HEK293 (cell line): Measurements from ENCODE around the gene GATC.

Source experiments
- HOXA7 ChIP-seq: sonication (generic); formaldehyde crosslinking; IDR thresholded peaks from 2 replicates; pipeline ENCODE4 v1.8.1; 2022; ENCODE audit warnings: missing genetic modification reagents, borderline replicate concordance
- ZNF335 ChIP-seq: fragments of 450-650 bp; formaldehyde crosslinking; conservative IDR thresholded peaks from 2 replicates; pipeline ENCODE4 v1.5.1; 2016; ENCODE audit warnings: missing biosample characterization, missing genetic modification characterization
- ZSCAN23 ChIP-seq: fragments of 450-650 bp; formaldehyde crosslinking; IDR thresholded peaks from 2 replicates; pipeline ENCODE4 v1.5.1; 2016; ENCODE audit warnings: missing biosample characterization, missing genetic modification characterization
- TF ChIP-seq, protein P1 (sequence below): fragments of 450-650 bp; formaldehyde crosslinking; IDR thresholded peaks from 2 replicates; pipeline ENCODE4 v1.5.1; 2016; ENCODE audit warnings: missing biosample characterization, missing genetic modification characterization
- TF ChIP-seq, protein P2 (sequence below): fragments of 450-650 bp; formaldehyde crosslinking; IDR thresholded peaks from 2 replicates; pipeline ENCODE4; 2016; ENCODE audit warnings: missing biosample characterization, missing genetic modification characterization
- TF ChIP-seq, protein P3 (sequence below): fragments of 450-650 bp; formaldehyde crosslinking; IDR thresholded peaks from 2 replicates; pipeline ENCODE4 v1.5.1; 2016; ENCODE audit warnings: missing biosample characterization, missing genetic modification characterization, low read depth

DNA sequence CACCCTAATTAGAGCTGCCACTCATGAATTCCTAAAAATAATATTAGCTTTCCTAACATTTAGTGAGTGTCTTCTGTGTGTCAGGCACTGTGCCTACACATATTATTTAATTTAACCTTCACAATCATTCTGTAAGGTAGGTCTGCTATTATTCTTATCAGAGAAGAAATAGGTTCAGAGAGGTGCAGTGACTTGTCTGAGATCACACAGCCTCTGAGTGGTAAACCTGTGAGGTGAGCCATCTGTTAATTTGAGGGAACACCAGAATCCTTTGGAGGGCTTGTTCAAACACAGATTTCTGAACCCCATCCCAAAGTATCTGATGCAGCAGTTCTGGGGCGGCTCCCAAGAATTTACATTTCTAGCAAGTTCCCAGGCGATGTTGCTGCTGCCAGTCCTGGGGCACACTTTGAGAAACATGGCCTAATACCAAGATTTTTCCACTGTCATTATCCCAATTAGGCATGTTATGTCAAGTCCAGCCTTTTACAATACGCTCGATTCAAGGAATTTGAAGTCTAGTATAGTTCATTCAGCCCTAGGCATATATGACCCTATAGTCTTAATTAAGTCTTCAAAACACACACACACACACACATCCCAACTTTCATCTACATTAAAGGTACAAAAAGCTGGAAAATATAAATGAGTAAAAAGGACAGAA is 28.2 kb upstream of the GATC start:
- TF ChIP-seq, protein P1, sequence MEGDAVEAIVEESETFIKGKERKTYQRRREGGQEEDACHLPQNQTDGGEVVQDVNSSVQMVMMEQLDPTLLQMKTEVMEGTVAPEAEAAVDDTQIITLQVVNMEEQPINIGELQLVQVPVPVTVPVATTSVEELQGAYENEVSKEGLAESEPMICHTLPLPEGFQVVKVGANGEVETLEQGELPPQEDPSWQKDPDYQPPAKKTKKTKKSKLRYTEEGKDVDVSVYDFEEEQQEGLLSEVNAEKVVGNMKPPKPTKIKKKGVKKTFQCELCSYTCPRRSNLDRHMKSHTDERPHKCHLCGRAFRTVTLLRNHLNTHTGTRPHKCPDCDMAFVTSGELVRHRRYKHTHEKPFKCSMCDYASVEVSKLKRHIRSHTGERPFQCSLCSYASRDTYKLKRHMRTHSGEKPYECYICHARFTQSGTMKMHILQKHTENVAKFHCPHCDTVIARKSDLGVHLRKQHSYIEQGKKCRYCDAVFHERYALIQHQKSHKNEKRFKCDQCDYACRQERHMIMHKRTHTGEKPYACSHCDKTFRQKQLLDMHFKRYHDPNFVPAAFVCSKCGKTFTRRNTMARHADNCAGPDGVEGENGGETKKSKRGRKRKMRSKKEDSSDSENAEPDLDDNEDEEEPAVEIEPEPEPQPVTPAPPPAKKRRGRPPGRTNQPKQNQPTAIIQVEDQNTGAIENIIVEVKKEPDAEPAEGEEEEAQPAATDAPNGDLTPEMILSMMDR (tag by site-specific recombination): no peak
- TF ChIP-seq ZSCAN23 (tag by site-specific recombination) (no peak), ZNF335 (tag by site-specific recombination) (no peak), HOXA7 (CRISPR knock-in tag) (no peak)
- TF ChIP-seq, protein P2, sequence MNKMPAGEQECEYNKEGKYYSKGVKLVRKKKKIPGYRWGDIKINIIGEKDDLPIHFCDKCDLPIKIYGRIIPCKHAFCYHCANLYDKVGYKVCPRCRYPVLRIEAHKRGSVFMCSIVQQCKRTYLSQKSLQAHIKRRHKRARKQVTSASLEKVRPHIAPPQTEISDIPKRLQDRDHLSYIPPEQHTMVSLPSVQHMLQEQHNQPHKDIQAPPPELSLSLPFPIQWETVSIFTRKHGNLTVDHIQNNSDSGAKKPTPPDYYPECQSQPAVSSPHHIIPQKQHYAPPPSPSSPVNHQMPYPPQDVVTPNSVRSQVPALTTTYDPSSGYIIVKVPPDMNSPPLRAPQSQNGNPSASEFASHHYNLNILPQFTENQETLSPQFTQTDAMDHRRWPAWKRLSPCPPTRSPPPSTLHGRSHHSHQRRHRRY (tag by site-specific recombination): no peak
- TF ChIP-seq, protein P3, sequence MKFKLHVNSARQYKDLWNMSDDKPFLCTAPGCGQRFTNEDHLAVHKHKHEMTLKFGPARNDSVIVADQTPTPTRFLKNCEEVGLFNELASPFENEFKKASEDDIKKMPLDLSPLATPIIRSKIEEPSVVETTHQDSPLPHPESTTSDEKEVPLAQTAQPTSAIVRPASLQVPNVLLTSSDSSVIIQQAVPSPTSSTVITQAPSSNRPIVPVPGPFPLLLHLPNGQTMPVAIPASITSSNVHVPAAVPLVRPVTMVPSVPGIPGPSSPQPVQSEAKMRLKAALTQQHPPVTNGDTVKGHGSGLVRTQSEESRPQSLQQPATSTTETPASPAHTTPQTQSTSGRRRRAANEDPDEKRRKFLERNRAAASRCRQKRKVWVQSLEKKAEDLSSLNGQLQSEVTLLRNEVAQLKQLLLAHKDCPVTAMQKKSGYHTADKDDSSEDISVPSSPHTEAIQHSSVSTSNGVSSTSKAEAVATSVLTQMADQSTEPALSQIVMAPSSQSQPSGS: no peak
